ENCODE data around the gene CHRNB4. TPM values are rescaled to one million over a fixed set of nuclear protein-coding genes. Genes with fewer than 3 reads are reported as not detected.

The CHRNB4 gene
- total RNA-seq, 4 donors from 2014 or later, result not detected

DNA sequence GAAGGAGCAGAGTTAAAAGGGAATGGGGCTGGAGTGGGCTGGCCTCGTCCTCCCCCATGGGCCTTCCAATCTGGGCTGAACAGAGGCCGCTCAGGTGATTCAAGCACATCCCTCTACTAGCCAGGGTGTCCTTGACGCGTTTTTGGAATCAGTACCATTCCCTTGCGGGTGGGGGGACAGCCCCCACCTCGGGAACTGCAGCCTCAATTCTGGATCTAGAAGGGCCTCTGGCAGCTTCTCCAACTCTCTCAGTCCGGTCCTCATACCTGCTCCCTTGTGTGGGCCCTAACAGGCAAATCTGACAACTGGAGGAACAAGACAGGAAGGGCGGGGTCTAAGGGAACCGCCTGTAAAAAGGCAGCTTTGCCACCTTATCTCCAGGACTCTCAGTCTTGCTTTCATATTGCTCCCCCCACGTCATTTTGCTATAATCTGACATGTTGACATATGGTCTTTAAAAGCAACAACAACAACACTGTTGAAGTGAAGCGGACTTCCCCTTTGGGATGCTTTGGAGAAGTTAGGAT, 802 bp upstream of the CHRNB4 start:
- TF ChIP-seq, protein P1, sequence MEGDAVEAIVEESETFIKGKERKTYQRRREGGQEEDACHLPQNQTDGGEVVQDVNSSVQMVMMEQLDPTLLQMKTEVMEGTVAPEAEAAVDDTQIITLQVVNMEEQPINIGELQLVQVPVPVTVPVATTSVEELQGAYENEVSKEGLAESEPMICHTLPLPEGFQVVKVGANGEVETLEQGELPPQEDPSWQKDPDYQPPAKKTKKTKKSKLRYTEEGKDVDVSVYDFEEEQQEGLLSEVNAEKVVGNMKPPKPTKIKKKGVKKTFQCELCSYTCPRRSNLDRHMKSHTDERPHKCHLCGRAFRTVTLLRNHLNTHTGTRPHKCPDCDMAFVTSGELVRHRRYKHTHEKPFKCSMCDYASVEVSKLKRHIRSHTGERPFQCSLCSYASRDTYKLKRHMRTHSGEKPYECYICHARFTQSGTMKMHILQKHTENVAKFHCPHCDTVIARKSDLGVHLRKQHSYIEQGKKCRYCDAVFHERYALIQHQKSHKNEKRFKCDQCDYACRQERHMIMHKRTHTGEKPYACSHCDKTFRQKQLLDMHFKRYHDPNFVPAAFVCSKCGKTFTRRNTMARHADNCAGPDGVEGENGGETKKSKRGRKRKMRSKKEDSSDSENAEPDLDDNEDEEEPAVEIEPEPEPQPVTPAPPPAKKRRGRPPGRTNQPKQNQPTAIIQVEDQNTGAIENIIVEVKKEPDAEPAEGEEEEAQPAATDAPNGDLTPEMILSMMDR (IDR thresholded peaks at IDR 0.05), result no peak
- ATAC-seq (ENCODE audit: low FRiP score) (no peak), DNase-seq (ENCODE audit: low spot score) (no peak)

DNA sequence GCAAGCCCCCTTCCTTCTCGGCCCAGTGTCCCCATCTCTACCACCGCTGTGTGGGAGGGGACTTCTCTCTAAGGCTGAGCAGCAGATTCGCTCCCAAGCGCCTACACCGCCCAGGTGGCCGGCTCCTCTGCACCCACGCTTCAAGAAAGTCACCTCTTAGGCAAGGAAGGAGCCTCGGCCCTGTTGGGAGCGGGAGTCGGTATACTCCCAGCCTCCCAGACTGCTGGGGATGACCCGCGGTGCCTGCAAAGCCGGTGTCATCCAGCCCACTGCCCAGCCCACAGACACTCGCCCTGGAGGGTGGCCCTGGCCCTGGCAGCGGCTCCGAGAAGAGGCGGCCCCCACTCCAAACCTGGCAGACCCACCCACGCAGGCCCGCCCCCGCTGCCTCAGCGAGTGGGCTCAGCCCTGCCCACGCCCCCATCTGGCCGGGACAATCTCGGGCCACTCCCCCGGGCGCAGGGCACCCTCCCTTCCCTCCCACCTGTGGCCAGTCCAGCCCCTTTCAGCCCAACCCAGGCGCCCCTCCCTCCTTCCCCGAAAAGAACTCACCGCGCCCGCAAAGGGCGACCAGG, 396 bp downstream of the CHRNB4 start:
- TF ChIP-seq, protein P1 (IDR thresholded peaks at IDR 0.05), result no peak
- DNase-seq (ENCODE audit: low spot score) (no peak), ATAC-seq (ENCODE audit: low FRiP score) (peak; percentile 26)

DNA sequence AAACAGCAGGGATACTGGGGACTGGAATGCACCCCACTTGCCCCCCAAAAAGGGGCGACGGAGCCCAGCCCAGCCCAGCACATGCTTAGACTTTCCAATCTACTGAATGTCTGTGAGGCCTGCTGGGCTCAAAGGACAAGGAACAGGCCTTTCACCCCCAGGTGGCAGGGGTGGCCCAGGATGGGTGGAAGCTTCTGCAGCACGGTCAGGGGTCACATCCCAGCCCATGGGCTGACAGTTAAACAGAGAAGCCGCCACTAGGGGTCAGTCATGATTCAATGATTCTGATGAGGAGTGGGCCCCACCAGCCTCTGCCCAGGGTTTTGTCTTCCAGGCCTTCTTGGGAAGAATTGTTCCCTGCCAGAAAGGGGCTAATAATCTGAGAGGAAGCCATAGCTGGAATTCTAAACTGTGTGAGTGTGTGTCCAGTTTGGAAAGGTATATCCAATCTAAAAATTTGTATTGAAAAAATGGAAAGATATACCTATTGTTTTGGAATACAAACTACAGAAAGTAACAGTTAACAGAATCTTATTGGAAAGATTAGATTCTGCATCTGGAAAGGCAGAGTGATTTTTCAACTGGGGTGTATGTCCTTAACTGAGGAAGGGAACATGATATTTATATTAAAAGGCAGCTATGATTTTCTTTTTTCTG, 2.2 kb downstream of the CHRNB4 start:
- DNase-seq (ENCODE audit: low spot score) (peak; percentile 72), ATAC-seq (ENCODE audit: low FRiP score) (no peak)
- TF ChIP-seq, protein P1 (IDR thresholded peaks at IDR 0.05), result peak in 1 of 3 donors; percentile 24

DNA sequence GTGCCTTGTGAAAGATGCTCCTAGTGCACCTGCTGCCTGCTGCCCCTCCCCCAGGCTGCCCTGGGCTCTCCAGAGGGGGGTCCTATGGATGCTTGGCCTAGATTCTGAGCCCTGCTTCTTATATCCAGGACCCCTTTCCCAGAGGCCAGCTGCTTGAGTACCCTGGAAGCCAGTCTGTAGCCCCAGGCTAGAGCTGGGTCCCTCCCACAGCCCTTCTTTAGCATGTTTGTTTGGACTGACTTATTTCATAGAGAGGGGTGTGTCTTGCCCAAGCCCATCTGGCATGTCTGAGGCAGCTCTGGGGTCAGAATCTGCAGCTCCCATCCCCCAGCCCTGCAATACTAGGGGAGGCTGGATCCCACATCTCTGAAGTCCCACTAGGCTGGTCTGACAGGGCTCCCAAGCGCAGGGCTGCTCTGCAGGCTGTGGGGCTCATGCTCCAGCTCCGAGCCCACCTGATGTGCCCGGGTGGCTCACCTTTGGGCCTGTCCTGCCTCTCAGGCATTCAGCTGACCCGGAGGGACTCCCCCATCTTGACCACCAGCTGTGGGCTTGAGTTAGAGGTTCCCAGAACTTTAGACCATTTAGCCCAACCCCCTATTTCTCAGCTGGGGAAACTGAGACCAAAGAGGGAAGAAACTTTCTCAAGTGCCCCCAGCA, 3.1 kb downstream of the CHRNB4 start:
- ATAC-seq (ENCODE audit: low FRiP score), result no peak
- TF ChIP-seq, protein P1 (IDR thresholded peaks at IDR 0.05), result no peak
- no peak for DNase-seq (ENCODE audit: low spot score)

DNA sequence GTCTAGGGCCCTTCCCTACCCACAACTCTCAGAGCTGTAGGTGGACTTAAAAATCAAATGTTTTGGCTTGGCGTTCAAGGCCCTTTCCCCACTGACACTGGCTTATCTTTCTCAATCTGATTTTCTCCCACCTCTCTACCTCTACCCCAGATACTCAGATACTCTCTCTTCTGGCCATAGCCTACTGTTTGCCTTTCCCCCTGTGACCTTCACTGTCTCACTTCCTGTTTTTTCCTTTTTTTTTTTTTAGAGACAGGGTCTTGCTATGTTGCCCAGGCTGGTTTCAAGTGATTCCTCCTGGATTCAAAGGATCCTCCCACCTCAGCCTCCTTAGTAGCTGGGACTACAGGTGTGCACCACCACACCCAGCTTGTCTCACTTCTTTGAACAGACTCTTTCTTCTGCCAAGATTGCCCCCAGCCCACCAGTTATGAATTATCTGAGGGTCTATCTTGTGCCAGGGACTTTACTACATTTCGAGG, 4.6 kb downstream of the CHRNB4 start:
- DNase-seq (ENCODE audit: low spot score) (no peak), ATAC-seq (ENCODE audit: low FRiP score) (no peak)
- TF ChIP-seq, protein P1 (IDR thresholded peaks at IDR 0.05), result no peak

DNA sequence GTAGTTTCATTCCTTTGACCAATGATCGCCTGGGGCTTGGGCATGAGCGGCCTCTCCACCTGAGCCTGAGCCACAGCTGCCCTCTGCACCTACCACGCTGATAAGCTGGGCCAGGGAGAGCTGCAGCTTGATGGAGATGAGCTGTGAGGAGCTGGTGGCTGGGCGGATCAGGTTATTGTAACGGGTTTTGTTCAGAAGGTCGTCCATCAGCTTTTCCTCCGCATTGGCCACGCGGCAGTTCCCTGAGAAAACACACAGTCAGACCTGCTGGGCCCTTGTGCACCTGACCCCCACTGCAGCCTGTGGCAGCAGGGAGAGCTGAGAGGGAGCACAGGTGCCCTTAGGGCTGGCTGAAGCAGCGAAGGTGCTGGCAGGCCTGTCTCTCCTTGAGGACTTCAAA, 5.7 kb downstream of the CHRNB4 start:
- DNase-seq (ENCODE audit: low spot score) (no peak), ATAC-seq (ENCODE audit: low FRiP score) (no peak)
- TF ChIP-seq, protein P1 (IDR thresholded peaks at IDR 0.05), result no peak

Measured in omental fat pad (tissue), 4 donors.